Neural cell (in vitro differentiated cells): ENCODE data around the gene GPR89A. TPM values are rescaled to one million over a fixed set of nuclear protein-coding genes. Genes with fewer than 3 reads are reported as not detected.
"Not testable (repeated sequence)": the region's sequence is repeated elsewhere in the genome, so short reads cannot be mapped to it uniquely, and the experiment has no call there.

Experiments
- H2AFZ ChIP-seq: fragments of 200-600, 300-800 bp; sonication (generic), shearing (Covaris generic); 2 replicates; pipeline ENCODE4 v1.6.0; 2014; ENCODE audit warnings: low read depth, mild to moderate bottlenecking, antibody characterized with exemption, low read length, moderate library complexity
- H3F3A ChIP-seq: fragments of 200-600 bp; shearing (Covaris generic); 2 replicates; pipeline ENCODE4 v1.6.1; 2016; ENCODE audit warnings: mild to moderate bottlenecking, moderate library complexity, mixed read lengths, antibody characterized with exemption, low read length; ENCODE audit not compliant: insufficient read depth, poor library complexity, severe bottlenecking
- H3K27ac ChIP-seq: fragments of 200-600, 300-800 bp; sonication (generic), shearing (Covaris generic); 2 replicates; pipeline ENCODE4 v1.5.1; 2014; ENCODE audit warnings: mild to moderate bottlenecking, low read length, moderate library complexity
- H3K27me3 ChIP-seq: fragments of 300-800, 200-600 bp; sonication (generic), shearing (Covaris generic); 2 replicates; pipeline ENCODE4 v1.6.0; 2014; ENCODE audit warnings: mild to moderate bottlenecking, low read depth, low read length, moderate library complexity; ENCODE audit not compliant: insufficient read depth
- H3K36me3 ChIP-seq: fragments of 300-800, 200-600 bp; sonication (generic), shearing (Covaris generic); 2 replicates; pipeline ENCODE4 v1.5.1; 2014; ENCODE audit warnings: mild to moderate bottlenecking, antibody characterized with exemption, low read length, moderate library complexity; ENCODE audit not compliant: insufficient read depth
- H3K4me2 ChIP-seq: fragments of 300-800, 200-600 bp; sonication (generic), shearing (Covaris generic); 2 replicates; pipeline ENCODE4 v1.6.0; 2014; ENCODE audit warnings: mild to moderate bottlenecking, low read length
- H3K4me3 ChIP-seq: fragments of 300-800, 200-600 bp; sonication (generic), shearing (Covaris generic); 2 replicates; pipeline ENCODE4 v1.5.1; 2014; ENCODE audit warnings: mild to moderate bottlenecking, low read length, moderate library complexity
- H3K79me2 ChIP-seq: fragments of 200-600 bp; shearing (Covaris generic); replicated peaks from 2 replicates; pipeline ENCODE4 v1.6.0; 2014; ENCODE audit warnings: mild to moderate bottlenecking, low read length, moderate library complexity; ENCODE audit not compliant: insufficient read depth
- H3K9ac ChIP-seq: fragments of 300-800, 200-600 bp; sonication (generic), shearing (Covaris generic); 2 replicates; pipeline ENCODE4 v1.6.1; 2016; ENCODE audit warnings: mild to moderate bottlenecking, low read length, mixed read lengths
- H3K9me2 ChIP-seq: fragments of 200-600 bp; shearing (Covaris generic); 2 replicates; pipeline ENCODE4 v1.6.1; 2016; ENCODE audit warnings: mild to moderate bottlenecking, low read length, mixed read lengths; ENCODE audit not compliant: insufficient read depth
- H3K9me3 ChIP-seq: fragments of 200-600, 300-800 bp; sonication (generic), shearing (Covaris generic); 2 replicates; pipeline ENCODE4 v1.6.1; 2016; ENCODE audit warnings: mild to moderate bottlenecking, mixed run types, low read length, moderate library complexity, mixed read lengths
- H4K20me1 ChIP-seq: fragments of 200-600 bp; shearing (Covaris generic); 2 replicates; pipeline ENCODE4 v1.6.1; 2016; ENCODE audit warnings: mild to moderate bottlenecking, mixed run types; ENCODE audit not compliant: insufficient read depth
- MXI1 ChIP-seq: fragments of 450-650 bp; conservative IDR thresholded peaks from 2 replicates; pipeline ENCODE4 v1.6.1; 2014; ENCODE audit warnings: antibody characterized with exemption, mild to moderate bottlenecking; ENCODE audit not compliant: poor library complexity, severe bottlenecking
- POLR2AphosphoS5 ChIP-seq: IDR thresholded peaks from 2 replicates; pipeline ENCODE4 v1.6.1; 2012
- REST ChIP-seq: IDR thresholded peaks from 2 replicates; pipeline ENCODE4 v1.6.1; 2012; ENCODE audit warnings: borderline replicate concordance
- TAF1 ChIP-seq: IDR thresholded peaks from 2 replicates; pipeline ENCODE4 v1.6.1; 2012; ENCODE audit warnings: low read depth
- polyA minus RNA-seq: library from RNA; depleted of rRNA, polyadenylated mRNA; stranded (reverse); fragments of >200 nt; gene quantifications from 2 replicates; pipeline ENCODE4 v1.2.3, GENCODE V29; 2014
- polyA plus RNA-seq: library from polyadenylated mRNA; depleted of rRNA; stranded (reverse); fragments of >200 nt; gene quantifications from 2 replicates; pipeline ENCODE4 v1.2.3, GENCODE V29; 2014

Gene GPR89A
- polyA plus RNA-seq: 38.4 and 51.7 TPM in 2 replicates
- 47.0 and 57.3 TPM in 2 replicates for polyA minus RNA-seq

DNA sequence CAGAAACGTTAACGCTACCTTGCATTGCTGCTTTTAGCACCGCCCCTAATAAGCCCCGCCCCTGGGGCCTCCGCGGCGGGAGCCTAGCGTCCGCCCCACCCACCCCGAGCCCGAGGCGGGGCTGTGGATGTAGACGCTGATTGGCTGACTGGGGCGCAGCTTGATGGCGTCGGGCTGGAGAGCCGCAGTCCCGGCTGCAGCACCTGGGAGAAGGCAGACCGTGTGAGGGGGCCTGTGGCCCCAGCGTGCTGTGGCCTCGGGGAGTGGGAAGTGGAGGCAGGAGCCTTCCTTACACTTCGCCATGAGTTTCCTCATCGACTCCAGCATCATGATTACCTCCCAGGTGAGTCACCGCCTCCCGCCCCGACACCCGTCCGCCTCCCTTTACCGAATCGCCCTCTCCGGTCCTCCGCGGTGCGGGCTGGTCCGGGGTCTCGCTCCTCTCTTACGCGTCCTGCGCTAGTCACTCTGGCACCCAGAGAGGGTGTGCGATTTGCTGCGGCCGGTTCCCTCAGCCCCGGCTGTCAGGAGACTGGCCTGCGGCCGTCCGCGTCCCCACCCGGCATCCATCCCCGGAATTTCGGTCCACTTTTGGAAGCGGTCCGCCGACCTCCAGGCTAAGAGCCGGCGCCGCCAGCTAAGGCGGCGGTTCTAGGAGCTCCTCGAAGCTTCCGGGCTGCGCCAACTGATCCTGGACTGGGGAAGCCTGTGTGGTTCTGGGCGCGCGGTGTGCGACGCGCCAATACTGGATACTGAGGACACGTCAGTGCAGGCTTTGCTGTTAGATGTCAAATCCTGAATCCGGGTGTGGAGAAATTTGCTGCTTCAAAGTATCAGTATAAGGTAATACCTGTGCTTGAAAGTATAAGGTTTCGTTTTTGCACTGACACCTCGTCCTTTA is at the start of gene GPR89A:
Gene GPR89A (plus strand): TSS at position 156 of the 901 bp plus-strand sequence. CDS start 146 bp downstream, at position 302.
- not testable (repeated sequence) for H3K36me3 ChIP-seq, H4K20me1 ChIP-seq, H3F3A ChIP-seq, H3K9me2 ChIP-seq, H3K79me2 ChIP-seq, H3K9me3 ChIP-seq, H3K27me3 ChIP-seq
- peak within 1 kb of the TSS; percentile 72 for H3K9ac ChIP-seq
- H3K4me2 ChIP-seq: peak within 1 kb of the TSS; percentile 34
- H3K4me3 ChIP-seq: peak within 1 kb of the TSS; percentile 69
- peak within 1 kb of the TSS; percentile 58 for H2AFZ ChIP-seq
- peak within 1 kb of the TSS; percentile 70 for H3K27ac ChIP-seq
- TF ChIP-seq REST (peak; percentile 34), TAF1 (peak; percentile 55), POLR2AphosphoS5 (peak; percentile 76), MXI1 (peak; percentile 87)

GRCh38 chr1:145586820-145587219 is 21.0 kb upstream of the GPR89A start:
- not testable (repeated sequence) for H3K79me2 ChIP-seq, H3K27ac ChIP-seq, H3F3A ChIP-seq, H3K36me3 ChIP-seq, H4K20me1 ChIP-seq, H3K4me3 ChIP-seq, H3K4me2 ChIP-seq, H2AFZ ChIP-seq, H3K27me3 ChIP-seq, H3K9me3 ChIP-seq, H3K9me2 ChIP-seq, H3K9ac ChIP-seq

DNA sequence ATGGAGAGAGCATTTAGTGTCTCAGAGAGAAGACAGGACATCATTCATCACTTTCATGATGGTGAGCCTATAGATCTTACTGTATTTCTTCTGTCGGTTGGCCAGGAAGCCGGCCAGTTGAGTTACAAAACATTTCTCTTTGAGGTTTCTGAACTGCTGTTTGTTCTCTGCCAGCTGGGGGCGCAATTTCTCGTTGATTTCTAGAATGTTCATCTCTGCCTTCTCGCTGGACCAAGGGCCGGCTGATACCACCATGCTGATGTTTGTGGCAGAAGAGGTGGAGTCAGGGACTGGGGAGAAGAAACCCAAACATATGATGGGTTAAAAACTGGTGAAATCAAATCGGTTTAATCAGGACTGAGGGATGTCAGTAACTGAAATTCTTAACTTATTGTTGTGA is 17.0 kb upstream of the GPR89A start:
- not testable (repeated sequence) for H3K9me3 ChIP-seq, H3K4me3 ChIP-seq, H3K9me2 ChIP-seq, H3K27me3 ChIP-seq, H3F3A ChIP-seq, H3K27ac ChIP-seq, H3K36me3 ChIP-seq, H3K79me2 ChIP-seq, H4K20me1 ChIP-seq, H2AFZ ChIP-seq, H3K9ac ChIP-seq, H3K4me2 ChIP-seq

DNA sequence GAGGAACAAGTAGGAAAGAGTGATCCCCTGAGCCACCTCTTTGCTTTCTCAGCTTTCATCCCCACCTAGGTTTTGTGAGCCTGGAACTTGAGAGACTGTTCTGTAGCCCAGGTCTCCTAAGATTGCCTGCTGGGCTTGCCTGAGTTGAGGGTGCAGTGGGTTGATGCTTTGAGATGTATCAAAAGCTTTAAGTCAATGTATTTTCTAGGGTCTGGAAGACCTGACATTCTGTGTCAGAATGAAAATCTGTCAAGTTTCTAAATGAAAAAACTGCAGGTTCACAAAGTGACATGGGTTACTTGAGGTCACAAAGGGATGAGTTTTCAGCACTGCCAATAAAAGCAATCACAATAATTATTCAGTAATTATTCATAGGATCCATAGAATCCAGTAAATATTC is 15.4 kb upstream of the GPR89A start:
- H2AFZ ChIP-seq, H3F3A ChIP-seq, H4K20me1 ChIP-seq, H3K79me2 ChIP-seq, H3K9me2 ChIP-seq, H3K27me3 ChIP-seq, H3K9me3 ChIP-seq, H3K4me2 ChIP-seq, H3K9ac ChIP-seq, H3K36me3 ChIP-seq, H3K4me3 ChIP-seq, H3K27ac ChIP-seq: not testable (repeated sequence)

DNA sequence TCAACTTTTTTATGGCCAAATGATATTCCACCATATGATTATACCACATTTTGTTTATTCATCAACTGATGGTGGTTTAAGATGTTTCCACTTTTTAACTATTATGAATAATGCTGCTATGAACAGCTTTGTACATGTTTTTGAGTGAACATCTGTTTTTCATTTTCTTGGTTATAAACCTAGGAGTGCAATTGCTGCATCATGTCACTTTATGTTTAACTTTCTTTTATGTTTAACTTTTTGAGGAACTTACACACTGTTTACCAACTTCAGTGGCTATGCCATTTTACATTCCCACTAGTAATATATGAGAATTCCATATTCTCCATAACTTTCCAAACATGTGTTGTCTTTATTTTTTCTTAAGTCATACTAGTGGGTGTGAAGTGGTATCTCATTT is 12.4 kb upstream of the GPR89A start:
- H3K27ac ChIP-seq, H3K9me2 ChIP-seq, H3K27me3 ChIP-seq, H3K9me3 ChIP-seq, H2AFZ ChIP-seq, H3K4me3 ChIP-seq, H3K9ac ChIP-seq, H3K36me3 ChIP-seq, H3K79me2 ChIP-seq, H4K20me1 ChIP-seq, H3F3A ChIP-seq, H3K4me2 ChIP-seq: not testable (repeated sequence)

GRCh38 chr1:145596236-145596635 is 11.6 kb upstream of the GPR89A start:
- H3K27ac ChIP-seq, H3K27me3 ChIP-seq, H3K9me3 ChIP-seq, H3K79me2 ChIP-seq, H3K36me3 ChIP-seq, H4K20me1 ChIP-seq, H3K4me2 ChIP-seq, H3F3A ChIP-seq, H3K9me2 ChIP-seq, H3K4me3 ChIP-seq, H3K9ac ChIP-seq, H2AFZ ChIP-seq: not testable (repeated sequence)
